ENCODE results near the gene CACNB4. TPM values are rescaled to one million over a fixed set of nuclear protein-coding genes. Genes with fewer than 3 reads are reported as not detected.
A peak's percentile ranks its signal among the peaks of the same experiment; 100 is the strongest.

The CACNB4 gene
- total and polyA plus RNA-seq, 8 donors, result 0.34 to 1.3 (median 0.70) TPM

DNA sequence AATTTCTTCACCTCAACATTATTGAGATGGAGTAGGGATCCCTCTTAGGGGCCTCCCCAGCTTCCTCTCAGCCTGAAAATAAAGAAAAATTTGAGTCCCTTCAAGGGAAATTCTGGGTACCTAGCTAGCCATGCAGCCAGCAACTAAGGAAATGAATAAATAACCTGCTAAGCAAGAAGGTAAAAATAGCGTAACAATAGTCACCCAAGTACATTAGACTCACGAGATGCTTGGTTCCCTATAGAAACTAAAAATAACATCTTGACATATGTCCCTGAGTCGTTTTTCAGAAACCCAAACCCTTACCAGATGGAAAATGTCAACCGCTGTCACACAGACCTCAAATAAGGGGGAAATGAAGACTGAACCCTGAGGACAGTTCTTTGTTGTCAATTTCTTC lies 51.9 kb downstream of the CACNB4 start:
- WGBS, 2 donors, result 68 to 77% methylated on average over 4 of the region's 4 CpGs
- H3K9me3 ChIP-seq, result no peaks in the 10 kb centered on the region
- H3K27ac ChIP-seq, result no peak overlapping the region
- intact Hi-C loops (cut with DNase I), result no loop called here
- H3K36me3 ChIP-seq, result no peaks in the 10 kb centered on the region
- ATAC-seq (no peak), DNase-seq (no peak), FAIRE-seq (no peak)
- TF ChIP-seq, protein P1, sequence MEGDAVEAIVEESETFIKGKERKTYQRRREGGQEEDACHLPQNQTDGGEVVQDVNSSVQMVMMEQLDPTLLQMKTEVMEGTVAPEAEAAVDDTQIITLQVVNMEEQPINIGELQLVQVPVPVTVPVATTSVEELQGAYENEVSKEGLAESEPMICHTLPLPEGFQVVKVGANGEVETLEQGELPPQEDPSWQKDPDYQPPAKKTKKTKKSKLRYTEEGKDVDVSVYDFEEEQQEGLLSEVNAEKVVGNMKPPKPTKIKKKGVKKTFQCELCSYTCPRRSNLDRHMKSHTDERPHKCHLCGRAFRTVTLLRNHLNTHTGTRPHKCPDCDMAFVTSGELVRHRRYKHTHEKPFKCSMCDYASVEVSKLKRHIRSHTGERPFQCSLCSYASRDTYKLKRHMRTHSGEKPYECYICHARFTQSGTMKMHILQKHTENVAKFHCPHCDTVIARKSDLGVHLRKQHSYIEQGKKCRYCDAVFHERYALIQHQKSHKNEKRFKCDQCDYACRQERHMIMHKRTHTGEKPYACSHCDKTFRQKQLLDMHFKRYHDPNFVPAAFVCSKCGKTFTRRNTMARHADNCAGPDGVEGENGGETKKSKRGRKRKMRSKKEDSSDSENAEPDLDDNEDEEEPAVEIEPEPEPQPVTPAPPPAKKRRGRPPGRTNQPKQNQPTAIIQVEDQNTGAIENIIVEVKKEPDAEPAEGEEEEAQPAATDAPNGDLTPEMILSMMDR (IDR thresholded peaks at IDR 0.05), result no peak
- no peak overlapping the region for H3K4me3 ChIP-seq
- H3K27me3 ChIP-seq, result no peaks in the 10 kb centered on the region
- no peaks in the 10 kb centered on the region for H3K4me1 ChIP-seq

DNA sequence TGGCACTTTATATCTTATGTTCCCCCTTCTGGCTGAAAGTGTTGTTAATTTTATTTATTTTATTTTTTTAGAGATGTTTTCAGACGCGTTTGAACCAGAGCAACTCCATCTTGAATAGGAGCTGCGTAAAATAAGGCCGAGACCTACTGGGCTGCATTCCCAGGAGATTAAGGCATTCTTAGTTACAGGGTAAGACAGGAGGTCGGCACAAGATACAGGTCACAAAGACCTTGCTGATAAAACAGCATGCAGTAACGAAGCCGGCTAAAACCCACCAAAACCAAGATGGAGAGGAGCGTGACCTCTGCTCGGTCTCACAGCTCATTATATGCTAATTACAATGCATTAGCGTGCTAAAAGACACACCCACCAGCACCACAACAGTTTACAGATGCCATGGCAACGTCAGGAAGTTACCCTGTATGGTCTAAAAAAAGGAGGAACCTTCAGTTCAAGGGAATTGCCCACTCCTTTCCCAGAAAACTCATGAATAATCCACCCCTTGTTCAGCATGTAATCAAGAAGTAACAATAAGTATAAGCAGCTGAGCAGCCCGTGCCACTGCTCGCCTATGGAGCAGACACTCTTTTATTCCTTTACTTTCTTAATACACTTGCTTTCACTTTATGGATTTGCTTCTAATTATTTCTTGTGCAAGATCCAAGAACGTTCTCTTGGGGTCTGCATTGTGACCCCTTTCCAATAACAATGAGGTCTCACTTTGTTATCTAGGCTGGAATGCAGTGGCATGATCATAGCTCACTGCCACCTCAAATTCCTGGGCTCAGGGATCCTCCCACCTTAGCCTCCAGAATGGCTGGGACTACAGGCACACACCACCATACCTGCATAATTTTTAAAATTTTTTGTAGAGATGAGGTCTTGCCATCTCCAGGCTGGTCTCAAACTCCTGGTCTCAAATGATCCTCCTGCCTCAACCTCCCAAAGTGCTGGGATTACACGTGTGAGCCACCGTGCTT lies 55.9 kb downstream of the CACNB4 start:
- Histone ChIP-seq H3K4me1 (no peaks in the 10 kb centered on the region), H3K27ac (no peak overlapping the region), H3K4me3 (no peak overlapping the region), H3K27me3 (no peaks in the 10 kb centered on the region), H3K9me3 (no peaks in the 10 kb centered on the region), H3K36me3 (no peaks in the 10 kb centered on the region)
- FAIRE-seq (no peak), DNase-seq (no peak), ATAC-seq (peak in 1 of 4 donors; percentile 16)
- intact Hi-C loops (cut with DNase I), result loop anchor here in 1 of 3 donors (5.0 kb wide), 1 partner anchor 129 kb away; no protein-coding TSS in a partner anchor
- WGBS, 2 donors, result 60 to 68% methylated on average over 16 of the region's 16 CpGs
- TF ChIP-seq, protein P1 (IDR thresholded peaks at IDR 0.05), result no peak

DNA sequence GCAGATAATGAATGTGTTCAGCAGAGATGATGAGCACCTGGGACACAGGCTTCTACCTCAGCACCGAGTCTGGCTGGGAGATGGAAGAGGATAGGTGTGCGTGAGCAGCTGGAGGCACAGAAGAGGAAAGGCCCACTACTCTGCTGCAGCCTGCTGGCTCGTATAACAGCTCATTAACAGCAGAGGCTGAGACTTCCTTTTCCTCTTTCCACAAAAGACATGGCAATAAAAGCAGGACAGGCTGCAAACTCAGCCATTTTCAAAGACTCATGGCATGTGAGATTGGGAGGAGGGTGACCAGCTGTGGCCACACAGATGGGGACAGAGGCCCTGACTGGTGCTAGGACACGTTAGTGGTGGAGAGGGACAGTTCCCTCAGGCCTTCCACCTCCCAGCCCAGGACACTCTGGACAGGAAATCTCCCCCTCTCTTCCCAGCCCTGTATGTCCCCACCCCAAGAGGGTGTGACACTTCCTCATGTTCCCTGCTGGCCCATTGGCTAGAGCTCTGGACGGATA lies 60.3 kb downstream of the CACNB4 start:
- no peaks in the 10 kb centered on the region for H3K9me3 ChIP-seq
- H3K4me1 ChIP-seq, result no peaks in the 10 kb centered on the region
- intact Hi-C loops (cut with DNase I), result loop anchor here in 2 of 3 donors (10.0 kb wide), 1 partner anchor 596 kb away; no protein-coding TSS in a partner anchor
- H3K27me3 ChIP-seq, result no peaks in the 10 kb centered on the region
- ATAC-seq, result peak in 3 of 4 donors; percentile 28 to 48 (median 44)
- no peaks in the 10 kb centered on the region for H3K36me3 ChIP-seq
- TF ChIP-seq, protein P1 (IDR thresholded peaks at IDR 0.05), result no peak
- H3K4me3 ChIP-seq, result no peak overlapping the region
- WGBS, 2 donors, result 78% methylated on average over 5 of the region's 5 CpGs
- no peak overlapping the region for H3K27ac ChIP-seq
- DNase-seq, result no peak
- FAIRE-seq, result no peak

DNA sequence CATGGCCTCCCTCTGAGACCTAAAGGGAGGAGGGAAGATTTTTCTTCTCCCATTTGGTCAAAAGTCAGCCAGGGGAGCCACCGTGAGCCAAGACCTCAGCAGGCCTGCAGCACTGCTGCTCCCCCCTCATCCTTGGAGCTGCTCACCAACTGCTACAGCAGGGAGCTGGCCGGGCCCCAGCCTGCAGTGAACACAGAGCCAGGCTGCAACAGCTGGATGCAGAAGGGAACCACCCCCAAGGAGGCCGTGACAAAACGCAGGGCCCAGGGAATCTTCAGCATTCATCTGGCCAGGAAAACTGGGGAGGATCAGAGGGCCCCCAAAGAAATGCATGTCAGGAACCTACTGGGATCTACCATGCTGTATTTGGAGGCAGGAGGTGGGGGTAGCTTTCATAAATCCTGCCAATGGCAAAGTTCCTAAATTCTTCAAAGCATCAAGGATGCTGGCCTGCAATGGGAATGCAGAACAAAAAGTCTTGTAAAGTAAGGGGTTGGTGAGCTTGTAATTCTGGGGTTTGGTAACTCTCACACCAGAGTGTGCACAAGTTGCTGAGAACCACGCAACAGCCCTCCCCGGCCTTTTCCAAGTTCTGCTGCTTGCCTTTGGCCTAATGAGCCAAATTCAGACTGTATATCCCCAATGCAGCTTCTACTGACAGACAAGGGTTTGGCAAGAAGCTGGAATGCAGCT lies 61.0 kb downstream of the CACNB4 start:
- 82 to 87% methylated on average over 6 of the region's 6 CpGs for WGBS, 2 donors
- no peak overlapping the region for H3K4me3 ChIP-seq

More for the DNA sequence above, 61.0 kb downstream of the CACNB4 start:
- FAIRE-seq, result no peak
- H3K27me3 ChIP-seq, result no peaks in the 10 kb centered on the region
- H3K9me3 ChIP-seq, result no peaks in the 10 kb centered on the region
- ATAC-seq, result peak in 3 of 4 donors; percentile 40 to 56 (median 56)
- intact Hi-C loops (cut with DNase I), result loop anchor here in 2 of 3 donors (10.0 kb wide), 1 partner anchor 597 kb away; no protein-coding TSS in a partner anchor
- H3K4me1 ChIP-seq, result no peaks in the 10 kb centered on the region
- peak in 1 of 6 donors; percentile 26 for DNase-seq
- no peak overlapping the region for H3K27ac ChIP-seq
- TF ChIP-seq, protein P1 (IDR thresholded peaks at IDR 0.05), result no peak
- no peaks in the 10 kb centered on the region for H3K36me3 ChIP-seq

Measured in pancreas (tissue), 10 donors.